ENCODE measurements around the gene C19orf85.
A peak's percentile ranks its signal among the peaks of the same experiment; 100 is the strongest.
"Not testable (repeated sequence)": the region's sequence is repeated elsewhere in the genome, so short reads cannot be mapped to it uniquely, and the experiment has no call there.

The C19orf85 gene

DNA sequence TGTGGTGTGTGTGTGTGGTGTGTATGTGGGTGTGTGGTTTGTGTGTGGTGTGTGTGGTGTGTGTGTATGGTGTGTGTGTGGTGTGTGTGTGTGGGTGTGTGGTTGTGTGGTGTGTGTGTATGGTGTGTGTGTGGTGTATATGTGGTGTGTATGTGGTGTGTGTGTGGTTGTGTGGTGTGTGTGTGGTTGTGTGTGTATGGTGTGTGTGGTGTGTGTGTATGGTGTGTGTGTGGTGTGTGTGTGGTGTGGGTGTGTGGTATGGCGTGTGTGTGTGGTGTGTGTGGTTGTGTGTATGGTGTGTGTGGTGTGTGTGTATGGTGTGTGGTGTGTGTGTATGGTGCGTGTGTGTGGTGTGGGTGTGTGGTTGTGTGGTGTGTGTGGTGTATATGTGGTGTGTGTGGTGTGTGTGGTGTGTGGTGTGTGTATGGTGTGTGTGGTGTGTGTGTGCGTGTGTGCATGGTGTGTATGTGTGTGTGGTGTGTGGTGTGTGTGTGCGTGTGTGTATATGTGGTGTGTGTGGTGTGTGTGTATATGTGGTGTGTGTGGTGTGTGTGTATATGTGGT is 30.1 kb downstream of the C19orf85 start:
- DNase-seq (ENCODE audit: insufficient read length, low spot score): no peak
- TF ChIP-seq POLR2A (IDR thresholded peaks at IDR 0.05; ENCODE audit: low read depth, low read length) (no peak), SPI1 (IDR thresholded peaks at IDR 0.05; ENCODE audit: low read depth, low read length) (no peak), POU2F2 (IDR thresholded peaks at IDR 0.05; ENCODE audit: low read depth, low read length) (no peak), TAF1 (IDR thresholded peaks at IDR 0.05; ENCODE audit: low read depth, low read length) (no peak), PAX5 (IDR thresholded peaks at IDR 0.05; ENCODE audit: insufficient read depth, low read length, severe bottlenecking) (no peak), POLR2AphosphoS5 (IDR thresholded peaks at IDR 0.05; ENCODE audit: low read depth, low read length) (no peak)
- FAIRE-seq: peak; percentile 98

DNA sequence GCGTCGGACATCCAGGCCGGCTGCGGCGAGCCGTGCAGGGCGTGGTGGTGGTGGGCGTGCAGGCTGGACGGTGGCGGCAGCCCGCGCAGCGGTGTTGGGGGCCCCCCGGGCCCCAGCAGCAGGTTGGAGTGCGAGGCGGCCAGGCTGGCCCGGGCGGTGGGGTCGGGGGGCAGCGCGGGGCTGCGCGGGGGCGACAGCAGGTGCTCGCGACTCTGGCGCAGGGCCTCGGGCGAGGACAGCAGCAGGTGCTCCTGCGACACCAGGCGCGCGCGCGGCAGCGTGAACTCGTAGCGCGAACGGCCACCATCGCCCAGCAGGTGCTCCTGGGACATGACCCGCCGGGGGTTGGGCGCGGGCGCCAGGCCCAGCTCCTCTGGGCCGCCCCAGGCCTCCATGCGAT is 31.3 kb downstream of the C19orf85 start:
- no peak for FAIRE-seq
- DNase-seq (ENCODE audit: insufficient read length, low spot score): no peak
- TF ChIP-seq SPI1 (IDR thresholded peaks at IDR 0.05; ENCODE audit: low read depth, low read length): no peak

DNA sequence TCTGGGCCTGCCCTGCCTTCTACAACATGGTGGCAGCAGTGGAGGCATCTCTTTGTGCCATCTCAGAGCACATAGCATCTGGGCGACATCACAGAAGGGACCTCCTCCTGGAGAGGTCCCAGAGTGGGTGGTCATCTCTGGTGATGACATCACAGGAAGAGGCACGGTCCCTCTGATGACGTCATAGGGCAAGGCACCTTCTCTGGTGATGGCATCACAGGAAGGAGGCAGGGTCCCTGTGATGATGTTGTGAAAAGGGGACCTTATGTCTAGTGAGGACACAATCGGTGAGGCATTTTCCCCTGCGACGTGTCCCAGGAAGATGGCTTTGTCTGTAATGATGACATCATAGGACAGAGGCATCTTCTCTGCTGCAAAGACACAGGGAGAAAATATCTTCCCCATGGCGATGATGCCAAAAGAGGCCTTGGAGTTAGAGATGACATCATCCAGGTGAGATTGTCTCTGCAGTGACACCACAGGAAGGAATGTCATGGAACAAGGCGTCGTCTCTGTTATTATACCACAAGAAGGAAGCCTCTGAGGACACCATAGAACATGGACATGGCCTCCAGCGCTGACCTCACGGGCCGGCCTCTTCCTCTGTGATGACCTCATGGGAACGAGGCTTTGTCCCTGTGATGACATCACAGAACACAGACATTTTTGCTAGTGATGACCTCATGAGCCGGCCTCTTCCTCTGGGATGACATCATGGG is 32.2 kb downstream of the C19orf85 start:
- no peak for DNase-seq (ENCODE audit: insufficient read length, low spot score)
- no peak for FAIRE-seq
- TF ChIP-seq POLR2A (IDR thresholded peaks at IDR 0.05; ENCODE audit: low read depth, low read length) (no peak), PAX5 (IDR thresholded peaks at IDR 0.05; ENCODE audit: insufficient read depth, low read length, severe bottlenecking) (no peak), POLR2AphosphoS5 (IDR thresholded peaks at IDR 0.05; ENCODE audit: low read depth, low read length) (no peak), SPI1 (IDR thresholded peaks at IDR 0.05; ENCODE audit: low read depth, low read length) (no peak), TAF1 (IDR thresholded peaks at IDR 0.05; ENCODE audit: low read depth, low read length) (no peak), POU2F2 (IDR thresholded peaks at IDR 0.05; ENCODE audit: low read depth, low read length) (no peak)

DNA sequence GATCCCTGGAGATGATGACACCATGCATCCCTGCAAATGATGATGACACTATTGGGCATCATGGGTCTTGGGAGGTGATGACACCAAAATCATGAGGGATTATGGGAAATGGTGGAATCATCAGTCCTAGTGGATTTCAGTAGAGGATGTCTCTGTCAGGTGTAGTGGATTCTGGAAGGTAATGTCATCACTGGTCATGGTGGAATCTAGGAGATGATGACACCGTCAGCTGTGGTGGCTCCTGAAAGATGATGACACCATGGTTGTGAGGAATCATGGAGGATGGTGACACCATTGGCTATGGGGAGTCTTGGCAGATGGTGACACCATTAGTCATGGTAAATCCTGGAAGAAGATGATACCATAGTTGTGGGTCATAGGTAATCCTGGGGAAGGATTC is 33.4 kb downstream of the C19orf85 start:
- DNase-seq (ENCODE audit: insufficient read length, low spot score) (no peak), FAIRE-seq (no peak)
- TF ChIP-seq SPI1 (IDR thresholded peaks at IDR 0.05; ENCODE audit: low read depth, low read length): no peak
- no peak for TF ChIP-seq POLR2AphosphoS5 (IDR thresholded peaks at IDR 0.05; ENCODE audit: low read depth, low read length)
- TF ChIP-seq PAX5 (IDR thresholded peaks at IDR 0.05; ENCODE audit: insufficient read depth, low read length, severe bottlenecking): no peak
- no peak for TF ChIP-seq POU2F2 (IDR thresholded peaks at IDR 0.05; ENCODE audit: low read depth, low read length)
- TF ChIP-seq POLR2A (IDR thresholded peaks at IDR 0.05; ENCODE audit: low read depth, low read length): no peak
- no peak for TF ChIP-seq TAF1 (IDR thresholded peaks at IDR 0.05; ENCODE audit: low read depth, low read length)

DNA sequence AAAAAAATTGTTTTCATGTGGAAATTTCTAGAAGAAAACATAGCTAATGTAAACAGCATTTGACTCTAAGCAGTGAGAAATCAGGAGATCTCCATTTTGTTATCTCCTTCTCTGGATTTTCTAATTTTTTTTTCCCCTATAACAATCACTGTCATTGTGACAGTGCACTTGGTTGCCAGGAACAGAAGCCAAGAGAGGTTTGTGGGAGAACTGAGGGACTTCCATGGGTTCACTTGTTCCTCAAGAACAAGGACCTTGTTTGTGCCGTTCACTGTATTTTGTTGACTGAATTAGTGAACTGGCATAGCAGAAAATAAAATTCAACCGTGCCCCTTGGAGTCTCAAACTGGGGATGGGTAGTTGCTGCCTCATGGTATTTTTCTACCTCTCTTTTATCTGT is 38.5 kb downstream of the C19orf85 start:
- DNase-seq (ENCODE audit: insufficient read length, low spot score) (no peak), FAIRE-seq (no peak)
- TF ChIP-seq POLR2AphosphoS5 (IDR thresholded peaks at IDR 0.05; ENCODE audit: low read depth, low read length) (no peak), SPI1 (IDR thresholded peaks at IDR 0.05; ENCODE audit: low read depth, low read length) (no peak), POU2F2 (IDR thresholded peaks at IDR 0.05; ENCODE audit: low read depth, low read length) (no peak), PAX5 (IDR thresholded peaks at IDR 0.05; ENCODE audit: insufficient read depth, low read length, severe bottlenecking) (no peak), TAF1 (IDR thresholded peaks at IDR 0.05; ENCODE audit: low read depth, low read length) (no peak)

DNA sequence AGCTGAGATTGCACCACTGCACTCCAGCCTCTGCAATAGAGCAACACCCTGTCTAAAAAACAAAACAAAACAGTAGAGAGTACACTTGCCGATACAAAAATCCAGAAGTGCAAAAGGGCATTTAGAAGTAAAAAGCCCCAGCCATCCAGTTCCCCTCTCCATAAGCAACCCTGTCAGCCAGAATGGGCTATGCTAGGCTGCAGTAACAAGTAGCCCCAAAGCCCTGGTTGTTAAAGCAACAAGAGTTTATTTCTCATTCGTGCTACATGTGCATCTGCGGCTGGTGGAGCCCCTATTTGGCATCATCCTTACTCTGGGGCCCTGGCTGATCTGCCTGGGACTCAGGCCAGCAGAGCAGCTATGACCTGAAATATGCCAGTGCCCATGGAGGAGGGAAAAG is 40.0 kb downstream of the C19orf85 start:
- DNase-seq (ENCODE audit: insufficient read length, low spot score) (no peak), FAIRE-seq (no peak)
- TF ChIP-seq SPI1 (IDR thresholded peaks at IDR 0.05; ENCODE audit: low read depth, low read length) (no peak), POLR2A (IDR thresholded peaks at IDR 0.05; ENCODE audit: low read depth, low read length) (no peak), PAX5 (IDR thresholded peaks at IDR 0.05; ENCODE audit: insufficient read depth, low read length, severe bottlenecking) (no peak), TAF1 (IDR thresholded peaks at IDR 0.05; ENCODE audit: low read depth, low read length) (no peak), POLR2AphosphoS5 (IDR thresholded peaks at IDR 0.05; ENCODE audit: low read depth, low read length) (no peak), POU2F2 (IDR thresholded peaks at IDR 0.05; ENCODE audit: low read depth, low read length) (no peak)

DNA sequence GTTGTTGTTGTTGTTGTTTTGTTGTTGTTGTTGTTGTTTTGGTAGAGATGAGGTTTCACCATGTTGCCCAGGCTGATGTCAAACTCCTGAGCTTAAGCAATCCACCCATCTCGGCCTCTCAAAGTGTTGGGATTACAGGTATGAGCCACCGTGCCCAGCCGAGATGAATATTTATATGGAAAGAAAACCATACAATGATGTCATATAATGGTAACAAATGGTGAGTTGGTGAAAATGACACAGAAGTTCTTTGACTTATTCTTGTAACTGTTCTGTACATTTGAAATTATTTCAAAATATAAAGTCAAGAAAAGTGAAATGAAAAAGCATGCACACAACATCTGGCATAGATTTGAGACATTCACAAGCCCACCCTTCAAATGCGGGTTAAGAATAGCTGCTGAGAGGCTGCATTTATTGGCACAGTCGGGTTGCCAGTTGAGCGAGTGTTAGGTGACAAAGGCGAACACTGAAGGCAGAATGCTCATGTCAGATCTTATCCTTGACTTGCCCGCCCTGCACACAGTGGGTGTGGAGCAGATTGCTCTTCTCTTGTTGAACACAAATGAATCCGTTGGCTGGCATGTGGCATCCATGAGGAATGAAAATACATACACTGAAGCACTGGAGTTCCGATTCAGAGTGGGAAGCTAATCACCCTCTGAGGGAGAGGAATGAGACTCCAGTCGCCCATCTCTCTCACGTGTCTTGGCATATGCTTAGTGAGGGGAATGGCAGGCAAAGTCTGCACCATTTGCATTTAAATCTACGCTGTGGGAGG is 41.1 kb downstream of the C19orf85 start:
- DNase-seq (ENCODE audit: insufficient read length, low spot score) (no peak), FAIRE-seq (no peak)
- no peak for TF ChIP-seq SPI1 (IDR thresholded peaks at IDR 0.05; ENCODE audit: low read depth, low read length)
- TF ChIP-seq POLR2AphosphoS5 (IDR thresholded peaks at IDR 0.05; ENCODE audit: low read depth, low read length): no peak
- no peak for TF ChIP-seq PAX5 (IDR thresholded peaks at IDR 0.05; ENCODE audit: insufficient read depth, low read length, severe bottlenecking)
- no peak for TF ChIP-seq TAF1 (IDR thresholded peaks at IDR 0.05; ENCODE audit: low read depth, low read length)
- TF ChIP-seq POU2F2 (IDR thresholded peaks at IDR 0.05; ENCODE audit: low read depth, low read length): no peak
- TF ChIP-seq POLR2A (IDR thresholded peaks at IDR 0.05; ENCODE audit: low read depth, low read length): no peak

DNA sequence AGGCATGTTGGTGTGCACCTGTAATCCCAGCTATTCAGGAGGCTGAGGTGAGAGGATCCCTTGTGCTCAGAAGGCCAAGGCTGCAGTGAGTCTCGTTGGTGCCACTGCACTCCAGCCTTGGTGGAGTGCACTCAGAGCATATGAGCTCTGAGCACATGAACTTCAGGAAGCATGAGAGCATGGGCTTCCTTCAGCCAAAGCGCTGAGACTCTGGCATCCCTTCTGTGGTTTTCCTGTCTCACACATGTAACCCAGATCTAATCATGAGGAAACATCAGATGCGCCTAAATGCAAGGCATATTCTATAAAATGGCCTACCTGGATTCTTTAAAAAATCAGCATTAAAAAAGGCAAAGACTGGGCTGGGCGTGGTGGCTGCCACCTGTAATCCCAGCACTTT is 43.3 kb downstream of the C19orf85 start:
- not testable (repeated sequence) for DNase-seq (ENCODE audit: insufficient read length, low spot score); FAIRE-seq

DNA sequence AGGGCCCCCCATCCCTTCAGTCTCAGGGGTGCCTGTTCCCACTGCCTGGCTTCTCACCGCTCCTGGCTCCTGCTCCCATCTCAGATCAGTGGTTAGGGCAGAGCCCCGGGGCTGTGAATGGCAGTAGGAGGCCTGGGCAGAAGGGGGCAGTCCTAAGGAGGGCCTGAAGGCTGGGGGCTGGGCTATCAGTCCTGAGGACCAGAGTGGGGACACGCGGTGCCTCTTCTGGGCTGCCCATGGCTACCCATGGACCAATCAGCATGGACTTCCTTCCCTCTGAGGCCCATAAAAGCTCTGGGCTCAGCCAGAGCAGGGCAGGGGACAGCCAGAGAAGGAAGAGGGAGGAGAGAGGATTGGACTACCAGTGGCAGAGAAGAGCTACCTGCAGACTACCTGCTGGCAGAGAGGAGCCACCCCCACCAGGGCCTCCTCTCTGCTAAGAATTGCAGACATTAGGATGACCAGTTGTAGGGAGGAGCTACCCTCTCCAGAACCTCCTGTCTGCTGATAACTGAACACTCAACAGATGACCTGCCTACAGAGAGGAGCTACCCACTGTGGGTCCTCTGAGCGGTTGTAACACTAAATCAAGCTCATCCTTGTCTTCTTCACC is 44.8 kb downstream of the C19orf85 start:
- DNase-seq (ENCODE audit: insufficient read length, low spot score) (no peak), FAIRE-seq (no peak)
- TF ChIP-seq SPI1 (IDR thresholded peaks at IDR 0.05; ENCODE audit: low read depth, low read length) (no peak), POLR2AphosphoS5 (IDR thresholded peaks at IDR 0.05; ENCODE audit: low read depth, low read length) (no peak), PAX5 (IDR thresholded peaks at IDR 0.05; ENCODE audit: insufficient read depth, low read length, severe bottlenecking) (no peak), POU2F2 (IDR thresholded peaks at IDR 0.05; ENCODE audit: low read depth, low read length) (no peak), TAF1 (IDR thresholded peaks at IDR 0.05; ENCODE audit: low read depth, low read length) (no peak), POLR2A (IDR thresholded peaks at IDR 0.05; ENCODE audit: low read depth, low read length) (no peak)
